HepG2 (cell line): ENCODE data around the gene GPS1. TPM values are rescaled to one million over a fixed set of nuclear protein-coding genes. Genes with fewer than 3 reads are reported as not detected.

Experiments used
- BRCA1 ChIP-seq: sonication (generic); formaldehyde crosslinking; IDR thresholded peaks from 2 replicates; pipeline ENCODE4 v1.4.0; 2020; ENCODE audit warnings: missing genetic modification reagents
- CEBPZ ChIP-seq: IDR thresholded peaks from 2 replicates; pipeline ENCODE4 v1.6.1; 2012; ENCODE audit warnings: low read length, improper control_type of control experiment
- CTCF ChIP-seq: sonication (generic); formaldehyde crosslinking; IDR thresholded peaks from 2 replicates; pipeline ENCODE4 v1.5.0; 2020; ENCODE audit warnings: mild to moderate bottlenecking, missing genetic modification reagents, moderate library complexity
- ELF3 ChIP-seq: IDR thresholded peaks from 2 replicates; pipeline ENCODE4 v1.6.1; 2016; ENCODE audit warnings: missing genetic modification reagents, missing compliant biosample characterization
- FOXA3 ChIP-seq: IDR thresholded peaks from 2 replicates; pipeline ENCODE4 v1.6.1; 2016; ENCODE audit warnings: missing genetic modification reagents, missing compliant biosample characterization
- HINFP ChIP-seq: sonication (generic); formaldehyde crosslinking; IDR thresholded peaks from 2 replicates; pipeline ENCODE4 v1.4.0; 2020; ENCODE audit warnings: low read depth, mild to moderate bottlenecking, missing genetic modification reagents
- KLF11 ChIP-seq: IDR thresholded peaks from 2 replicates; pipeline ENCODE4 v1.6.1; 2016; ENCODE audit warnings: missing compliant biosample characterization
- LCORL ChIP-seq, 2 experiments: fragments of 450-650 bp in 1 of 2; sonication (generic) in 1 of 2; formaldehyde crosslinking in 1 of 2; IDR thresholded peaks; 2 replicates each; pipeline versions ENCODE4 v1.5.0 to v1.6.1; 2017 to 2020; ENCODE audit warnings: antibody characterized with exemption in 1 of 2, missing genetic modification reagents in 1 of 2
- PLSCR1 ChIP-seq: sonication (generic); formaldehyde crosslinking; IDR thresholded peaks from 2 replicates; pipeline ENCODE4 v1.5.0; 2020; ENCODE audit warnings: missing genetic modification reagents, mild to moderate bottlenecking, borderline replicate concordance
- PRDM10 ChIP-seq: sonication (generic); formaldehyde crosslinking; IDR thresholded peaks from 2 replicates; pipeline ENCODE4 v1.4.0; 2020; ENCODE audit warnings: low read depth, missing genetic modification reagents
- SOX5 ChIP-seq: IDR thresholded peaks from 2 replicates; pipeline ENCODE4 v1.6.1; 2016; ENCODE audit warnings: borderline replicate concordance
- ZNF574 ChIP-seq: sonication (generic); formaldehyde crosslinking; IDR thresholded peaks from 2 replicates; pipeline ENCODE4 v1.4.0; 2020; ENCODE audit warnings: missing genetic modification reagents
- ZNF615 ChIP-seq: sonication (generic); formaldehyde crosslinking; IDR thresholded peaks from 2 replicates; pipeline ENCODE4 v1.5.0; 2020; ENCODE audit warnings: mild to moderate bottlenecking, missing genetic modification reagents, borderline replicate concordance
- polyA plus RNA-seq, 8 experiments: library from polyadenylated mRNA; depleted of rRNA in 3 of 8; stranded (reverse) in 7 of 8; unstranded in 1 of 8; fragments of >200 nt; fragmentation: Illumina TruSeq in 4 of 8; extraction: Trizol in 4 of 8; gene quantifications; 2 replicates each; pipeline versions ENCODE4 v1.2.1 to v1.2.3, GENCODE V29; 2011 to 2016; ENCODE audit warnings: low read depth in 4 of 8, missing spikeins in 1 of 8, mixed read lengths in 1 of 8; ENCODE audit not compliant: insufficient read depth in 1 of 8
- total RNA-seq, 5 experiments: library from RNA; depleted of rRNA; stranded (reverse); fragments of >200 nt; fragmentation: Illumina TruSeq; extraction: Trizol; gene quantifications; 2 replicates each; pipeline ENCODE4 v1.2.3, GENCODE V29; 2016; ENCODE audit warnings: low read depth in 1 of 5

Gene GPS1
- total and polyA plus RNA-seq, 2 of the 13 experiments (the other 11 are each of a cell fraction or from before 2014, with no cell fraction given), result 124 to 128 TPM

- 0 out of 2 replicates have a peak, but pooled peaks have one; percentile 69 for TF ChIP-seq PLSCR1 (CRISPR knock-in tag)
- no peak for TF ChIP-seq CEBPZ
- no peak for TF ChIP-seq PRDM10 (CRISPR knock-in tag)
- peak; percentile 56; the same call in 1 of the 2 replicates for TF ChIP-seq FOXA3 (CRISPR knock-in tag)
- peak; percentile 85; the same call in 1 of the 2 replicates for TF ChIP-seq KLF11 (CRISPR knock-in tag)
- peak; percentile 54; the same call in 1 of the 2 replicates for TF ChIP-seq SOX5 (CRISPR knock-in tag)
- TF ChIP-seq ELF3 (CRISPR knock-in tag), result peak; percentile 97
- TF ChIP-seq LCORL (IDR thresholded peaks at IDR 0.05), result no peak
- peak; percentile 85 for TF ChIP-seq LCORL (CRISPR knock-in tag; IDR thresholded peaks at IDR 0.05)
- TF ChIP-seq BRCA1 (CRISPR knock-in tag), result no peak; the same call in 1 of the 2 replicates
- peak; percentile 74 for TF ChIP-seq ZNF574 (CRISPR knock-in tag)
- TF ChIP-seq HINFP, result peak; percentile 29; the same call in 1 of the 2 replicates
- TF ChIP-seq CTCF, result peak; percentile 92
- no peak for TF ChIP-seq ZNF615 (CRISPR knock-in tag)
Measured at GRCh38 chr17:82105882-82106687, 54.4 kb downstream of the GPS1 start (continued).
